Astrocyte of the spinal cord (primary cell): ENCODE data around the gene PTGIS.
"Not testable (repeated sequence)": the region's sequence is repeated elsewhere in the genome, so short reads cannot be mapped to it uniquely, and the experiment has no call there.

Experiments used
- DNase-seq: peaks from one replicate; pipeline ENCODE4 v3.0.0; 2011; ENCODE audit warnings: low read depth, low spot score
- H3K4me3 ChIP-seq: 2 replicates; pipeline ENCODE4 v1.5.1; 2011; ENCODE audit warnings: low read depth, mild to moderate bottlenecking, low read length, moderate library complexity
- in situ Hi-C: cut with HindIII; loops from 2 replicates; pipeline ENCODE4 v1.10.0; 2017; ENCODE audit warnings: low sequenced_read_pairs
- TF ChIP-seq, protein P1 (sequence below): IDR thresholded peaks from 2 replicates; pipeline ENCODE4 v1.5.1; 2012; ENCODE audit warnings: low read depth, mild to moderate bottlenecking, low read length, inconsistent platforms

Gene PTGIS

DNA sequence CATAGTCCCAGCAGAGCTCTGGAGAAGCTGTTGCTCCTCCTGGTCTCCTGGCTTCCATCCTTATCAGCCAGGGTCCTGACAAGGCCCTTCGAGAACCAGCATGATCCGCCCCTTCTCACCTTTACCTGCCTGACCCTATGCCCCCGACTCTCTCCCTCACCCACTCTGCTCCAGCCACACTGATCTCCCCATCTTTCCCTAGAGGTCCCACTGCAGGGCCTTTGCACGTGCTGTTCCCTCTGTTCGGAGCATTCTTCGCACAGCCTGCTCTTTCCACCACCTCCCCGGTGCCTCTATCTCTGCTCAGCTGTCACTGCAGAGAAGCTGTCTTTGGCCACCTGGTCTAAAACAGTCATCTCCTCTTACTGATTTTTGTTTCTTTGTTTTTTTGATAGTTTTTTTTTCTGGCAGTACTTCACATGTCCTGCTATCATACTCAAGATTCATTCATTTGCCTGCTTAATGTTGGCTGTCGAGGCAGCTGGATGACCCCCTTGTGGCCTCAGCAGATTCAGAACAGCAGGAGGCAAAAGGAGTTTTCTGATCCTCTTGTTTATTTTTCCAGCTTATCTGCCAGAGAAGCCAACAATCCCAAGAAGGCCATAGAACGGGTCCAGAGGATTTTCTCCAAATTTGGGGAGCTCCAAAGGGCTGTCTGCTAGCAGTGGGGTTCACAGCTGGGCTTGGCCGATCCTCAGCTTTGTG is 1.6 kb upstream of the PTGIS start:
- in situ Hi-C loops: no loop called here
- DNase-seq: no peak
- no peak overlapping the region for H3K4me3 ChIP-seq
- TF ChIP-seq, protein P1, sequence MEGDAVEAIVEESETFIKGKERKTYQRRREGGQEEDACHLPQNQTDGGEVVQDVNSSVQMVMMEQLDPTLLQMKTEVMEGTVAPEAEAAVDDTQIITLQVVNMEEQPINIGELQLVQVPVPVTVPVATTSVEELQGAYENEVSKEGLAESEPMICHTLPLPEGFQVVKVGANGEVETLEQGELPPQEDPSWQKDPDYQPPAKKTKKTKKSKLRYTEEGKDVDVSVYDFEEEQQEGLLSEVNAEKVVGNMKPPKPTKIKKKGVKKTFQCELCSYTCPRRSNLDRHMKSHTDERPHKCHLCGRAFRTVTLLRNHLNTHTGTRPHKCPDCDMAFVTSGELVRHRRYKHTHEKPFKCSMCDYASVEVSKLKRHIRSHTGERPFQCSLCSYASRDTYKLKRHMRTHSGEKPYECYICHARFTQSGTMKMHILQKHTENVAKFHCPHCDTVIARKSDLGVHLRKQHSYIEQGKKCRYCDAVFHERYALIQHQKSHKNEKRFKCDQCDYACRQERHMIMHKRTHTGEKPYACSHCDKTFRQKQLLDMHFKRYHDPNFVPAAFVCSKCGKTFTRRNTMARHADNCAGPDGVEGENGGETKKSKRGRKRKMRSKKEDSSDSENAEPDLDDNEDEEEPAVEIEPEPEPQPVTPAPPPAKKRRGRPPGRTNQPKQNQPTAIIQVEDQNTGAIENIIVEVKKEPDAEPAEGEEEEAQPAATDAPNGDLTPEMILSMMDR: no peak

GRCh38 chr20:49568278-49569151 is 578 bp upstream of the PTGIS start:
- peak overlapping the region; percentile 2 for H3K4me3 ChIP-seq
- TF ChIP-seq, protein P1: no peak
- DNase-seq: no peak
- in situ Hi-C loops: no loop called here

- in situ Hi-C loops: no loop called here
- DNase-seq: no peak
- peak overlapping the region; percentile 56 for H3K4me3 ChIP-seq
- TF ChIP-seq, protein P1: no peak
Observed at GRCh38 chr20:49566401-49567364, 1.3 kb downstream of the PTGIS start.

- in situ Hi-C loops: not testable (repeated sequence)
Observed at GRCh38 chr20:49564991-49565390, 2.9 kb downstream of the PTGIS start.

GRCh38 chr20:49563015-49563980 is 4.6 kb downstream of the PTGIS start:
- H3K4me3 ChIP-seq: no peak overlapping the region
- TF ChIP-seq, protein P1: no peak
- in situ Hi-C loops: no loop called here
- DNase-seq: no peak

More at GRCh38 chr20:49564991-49565390, 2.9 kb downstream of the PTGIS start:
- not testable (repeated sequence) for DNase-seq, H3K4me3 ChIP-seq

GRCh38 chr20:49562311-49563014 is 5.5 kb downstream of the PTGIS start:
- TF ChIP-seq, protein P1: no peak
- in situ Hi-C loops: no loop called here
- DNase-seq: peak; percentile 88
- H3K4me3 ChIP-seq: no peak overlapping the region
